Smooth muscle cell of the pulmonary artery (primary cell): ENCODE measurements around the gene MYL7. TPM values are rescaled to one million over a fixed set of nuclear protein-coding genes. Genes with fewer than 3 reads are reported as not detected.

Experiments
- total RNA-seq: library from RNA; depleted of rRNA; stranded (reverse); fragments of >200 nt; gene quantifications from 2 replicates; pipeline ENCODE4 v1.2.3, GENCODE V29; 2014

The MYL7 gene
- not detected in 2 replicates for total RNA-seq

GRCh38 chr7:44141221-44141850 lies at the start of gene MYL7:
MYL7 (minus strand) TSS chr7:44141332; CDS start chr7:44141305, 27 bp downstream.

GRCh38 chr7:44189286-44189992 lies 48.3 kb upstream of the MYL7 start, which contains the start of gene GCK:
GCK (minus strand) TSS chr7:44189439; CDS start chr7:44188953, 486 bp downstream.

DNA sequence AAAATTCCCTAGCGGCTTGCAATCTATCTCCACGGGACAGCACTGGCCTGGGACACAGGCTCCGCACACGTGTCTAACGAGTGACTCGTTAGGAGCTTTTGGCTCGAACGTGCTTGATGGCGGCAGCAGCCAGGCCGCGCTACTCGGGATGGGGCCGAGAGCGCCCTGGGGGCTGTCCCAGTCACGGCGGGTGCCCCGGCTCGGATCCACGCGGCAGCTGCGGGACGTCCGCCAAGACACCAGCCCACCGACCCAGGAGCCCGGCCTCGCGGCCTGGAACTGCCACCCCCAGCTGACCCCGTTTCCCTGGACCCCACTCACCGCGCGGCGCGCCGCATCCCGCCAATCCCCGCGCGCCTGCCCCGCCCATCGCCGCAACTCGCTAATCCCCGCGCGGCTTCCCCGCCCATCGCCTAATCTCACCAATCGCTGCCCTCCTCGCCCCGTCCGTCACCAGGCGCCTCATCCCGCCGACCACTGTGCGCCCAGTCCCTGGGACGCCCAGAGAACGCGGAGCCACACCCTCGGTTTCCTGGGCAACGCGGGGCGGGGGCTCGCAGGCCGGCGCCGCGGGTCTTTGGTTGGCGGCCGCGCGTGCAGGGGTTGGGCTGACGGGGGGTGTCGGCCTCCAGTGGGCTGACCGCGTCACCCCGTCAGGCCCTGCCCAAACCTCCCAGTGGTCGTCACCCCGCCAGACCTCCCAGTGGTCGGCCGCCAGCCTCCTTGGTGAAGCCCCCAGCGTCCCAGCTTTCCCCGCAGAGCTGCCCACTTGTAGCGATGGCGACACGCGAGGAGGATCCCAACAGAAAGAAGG lies 17.7 kb downstream of the MYL7 start, which contains the start of gene POLD2:
TSS of gene POLD2 (minus strand) at position 359 of the 814 bp plus-strand sequence. CDS start 1,495 bp downstream, outside the sequence.

GRCh38 chr7:44103923-44104859 lies 36.9 kb downstream of the MYL7 start, which contains the start of gene AEBP1:
AEBP1 (plus strand) TSS chr7:44104345; CDS start chr7:44104666, 321 bp downstream.

Other genes starting within 250 kb of the MYL7 start
- 29.5 and 35.7 TPM in 2 replicates for gene URGCP, start 234.7 kb downstream of the MYL7 start, total RNA-seq
- gene UBE2D4, start 214.9 kb downstream of the MYL7 start, total RNA-seq: 14.6 and 23.3 TPM in 2 replicates
- gene SPDYE1, start 143.4 kb downstream of the MYL7 start, total RNA-seq: not detected in 2 replicates
- gene DBNL, start 96.6 kb downstream of the MYL7 start, total RNA-seq: 138 and 153 TPM in 2 replicates
- gene PGAM2, start 75.8 kb downstream of the MYL7 start, total RNA-seq: 0.52 and 3.3 TPM in 2 replicates
- gene POLM, start 58.8 kb downstream of the MYL7 start, total RNA-seq: 16.6 and 18.7 TPM in 2 replicates
- gene AEBP1, start 37.0 kb downstream of the MYL7 start, total RNA-seq: 241 and 333 TPM in 2 replicates
- 91.0 and 92.2 TPM in 2 replicates for gene POLD2, start 17.8 kb downstream of the MYL7 start, total RNA-seq
- 1.0 and 1.4 TPM in 2 replicates for gene GCK, start 48.1 kb upstream of the MYL7 start, total RNA-seq
- 99.3 and 123 TPM in 2 replicates for gene YKT6, start 59.6 kb upstream of the MYL7 start, total RNA-seq
- gene CAMK2B, start 184.3 kb upstream of the MYL7 start, total RNA-seq: 0.26 and 0.63 TPM in 2 replicates